Muscle of arm (tissue), 12 donors: ENCODE data around the gene CAMK2A. TPM values are rescaled to one million over a fixed set of nuclear protein-coding genes. Genes with fewer than 3 reads are reported as not detected.

Experiments used
- DNase-seq: peaks from one replicate; pipeline ENCODE4 v3.0.0-alpha.2; 2013
- polyA plus RNA-seq, 12 donors: library from polyadenylated mRNA; unstranded; fragments of 120-200 nt; gene quantifications; one replicate each; pipeline ENCODE4 v1.2.1, GENCODE V29; 2013; ENCODE audit not compliant: insufficient read length in 12 of 12

CAMK2A gene
- polyA plus RNA-seq, 12 donors = 31.8 to 252 (median 81.0) TPM

- DNase-seq = peak; percentile 82
Observed at GRCh38 chr5:150302301-150303069, 12.9 kb upstream of the CAMK2A start, which contains the start of gene ARSI. Gene ARSI (minus strand): TSS chr5:150302905. CDS start chr5:150302373, 532 bp downstream.

GRCh38 chr5:150301901-150302300, 12.3 kb upstream of the CAMK2A start:
- no peak for DNase-seq

- DNase-seq = no peak
Observed at GRCh38 chr5:150301170-150301505, 11.6 kb upstream of the CAMK2A start.

GRCh38 chr5:150300496-150301169, 11.1 kb upstream of the CAMK2A start:
- DNase-seq = no peak

GRCh38 chr5:150299571-150300327, 10.2 kb upstream of the CAMK2A start:
- no peak for DNase-seq

GRCh38 chr5:150298701-150299451, 9.3 kb upstream of the CAMK2A start:
- no peak for DNase-seq

- DNase-seq = no peak
Observed at GRCh38 chr5:150297934-150298595, 8.5 kb upstream of the CAMK2A start.

- no peak for DNase-seq
Observed at GRCh38 chr5:150297236-150297890, 7.8 kb upstream of the CAMK2A start.

- DNase-seq = no peak
Observed at GRCh38 chr5:150296496-150296895, 6.9 kb upstream of the CAMK2A start.

- no peak for DNase-seq
Observed at GRCh38 chr5:150295741-150296486, 6.3 kb upstream of the CAMK2A start.

GRCh38 chr5:150295172-150295634, 5.6 kb upstream of the CAMK2A start:
- no peak for DNase-seq

GRCh38 chr5:150294551-150295071, 5.0 kb upstream of the CAMK2A start:
- DNase-seq = no peak

- no peak for DNase-seq
Observed at GRCh38 chr5:150293091-150293941, 3.7 kb upstream of the CAMK2A start.

- DNase-seq = no peak
Observed at GRCh38 chr5:150291388-150292385, 2.1 kb upstream of the CAMK2A start.

GRCh38 chr5:150288791-150289190, 782 bp downstream of the CAMK2A start:
- no peak for DNase-seq

- no peak for DNase-seq
Observed at GRCh38 chr5:150288361-150288760, 1.2 kb downstream of the CAMK2A start.

GRCh38 chr5:150286820-150287219, 2.8 kb downstream of the CAMK2A start:
- no peak for DNase-seq
